NCI-H2227 (cell line): ENCODE results near the gene ZNF664.

Experiments
- DNase-seq: peaks from one replicate; lab custom pipeline; 2025; ENCODE audit not compliant: unreplicated experiment; lab: John Stamatoyannopoulos, UW

Gene ZNF664

DNA sequence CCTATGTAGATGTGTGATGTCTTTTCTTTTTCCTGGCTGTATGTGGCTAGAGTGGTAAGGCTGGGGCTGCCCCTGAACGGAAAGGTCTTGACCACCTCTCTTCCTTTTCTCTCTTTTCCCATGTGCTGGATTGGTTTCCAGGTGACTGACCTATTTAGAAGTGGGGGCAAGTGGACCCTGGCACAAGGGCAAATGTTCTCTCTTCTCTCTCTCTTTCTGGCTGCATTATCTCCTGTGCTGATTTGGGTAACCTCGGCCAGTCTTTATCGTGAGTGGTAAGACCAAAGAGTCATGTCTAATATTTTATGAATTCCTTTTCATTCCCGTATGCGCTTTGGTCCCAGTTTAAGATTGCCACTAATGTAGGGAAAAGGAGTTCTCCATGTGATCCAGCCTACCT is 16.2 kb downstream of the ZNF664 start:
- no peak for DNase-seq

DNA sequence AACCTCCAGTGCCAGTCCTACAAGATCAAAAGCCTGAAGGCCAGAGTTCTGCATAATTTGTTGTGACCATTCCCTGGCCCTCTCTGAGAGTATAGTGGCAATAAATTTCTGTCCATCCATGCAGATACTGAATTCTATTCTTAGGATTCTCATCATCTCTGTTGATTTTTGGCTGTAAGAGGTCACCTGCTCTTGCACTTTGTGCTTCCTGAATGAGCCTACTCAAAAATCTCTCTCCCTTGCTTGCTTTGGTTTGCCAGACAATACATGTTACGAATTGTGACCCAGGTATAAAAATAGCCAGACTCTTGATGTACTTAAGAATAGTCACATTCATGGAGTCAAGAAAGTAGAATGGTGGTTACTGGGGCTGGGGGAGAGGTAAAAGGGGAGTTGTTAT is 16.7 kb downstream of the ZNF664 start:
- DNase-seq: no peak

DNA sequence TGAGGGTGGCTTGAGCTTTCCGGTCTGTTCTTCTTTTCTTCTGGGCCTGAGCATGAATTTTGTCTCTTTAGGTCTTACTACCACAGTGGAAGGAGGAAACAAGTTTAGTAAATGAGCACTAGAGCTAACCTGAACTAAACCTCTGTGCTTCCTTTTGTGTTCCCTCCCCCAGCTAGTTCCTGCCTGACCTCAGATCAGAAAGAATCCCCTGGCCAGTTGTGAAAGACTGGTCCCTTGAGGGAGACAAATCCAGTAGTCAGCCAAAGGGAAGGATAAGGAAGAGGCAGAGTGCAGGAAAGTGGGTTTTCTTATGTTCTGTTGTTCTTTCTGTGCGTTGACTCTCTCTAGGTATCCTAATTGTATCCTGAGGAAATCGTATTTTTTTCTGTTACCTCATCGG is 17.5 kb downstream of the ZNF664 start:
- no peak for DNase-seq

DNA sequence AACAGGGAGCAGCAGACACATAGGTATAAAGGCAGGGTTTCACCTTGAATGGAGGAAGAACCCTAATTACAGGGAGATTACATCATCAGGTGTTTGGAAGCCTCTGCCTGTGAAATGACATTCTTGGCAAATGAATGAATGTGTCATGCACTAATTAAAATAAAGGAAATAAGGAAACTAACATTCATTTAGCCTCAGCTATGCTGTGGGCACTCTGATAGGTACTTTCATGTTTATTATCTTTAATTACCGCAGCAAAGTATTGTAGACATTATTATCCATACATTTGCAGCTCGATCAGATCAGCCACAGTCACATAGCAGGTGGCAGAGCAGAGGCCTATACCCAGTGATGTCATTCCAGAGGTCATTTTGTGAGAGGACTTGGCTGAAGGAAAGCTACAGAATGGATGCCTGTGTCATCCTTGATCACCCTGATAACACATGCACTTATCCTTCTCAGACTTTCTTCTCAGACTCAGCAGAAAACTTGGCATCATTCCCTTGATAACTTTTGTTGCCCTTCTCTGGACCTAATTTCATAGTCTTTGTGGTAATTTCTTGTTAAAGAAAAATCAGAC is 18.4 kb downstream of the ZNF664 start:
- DNase-seq: no peak

DNA sequence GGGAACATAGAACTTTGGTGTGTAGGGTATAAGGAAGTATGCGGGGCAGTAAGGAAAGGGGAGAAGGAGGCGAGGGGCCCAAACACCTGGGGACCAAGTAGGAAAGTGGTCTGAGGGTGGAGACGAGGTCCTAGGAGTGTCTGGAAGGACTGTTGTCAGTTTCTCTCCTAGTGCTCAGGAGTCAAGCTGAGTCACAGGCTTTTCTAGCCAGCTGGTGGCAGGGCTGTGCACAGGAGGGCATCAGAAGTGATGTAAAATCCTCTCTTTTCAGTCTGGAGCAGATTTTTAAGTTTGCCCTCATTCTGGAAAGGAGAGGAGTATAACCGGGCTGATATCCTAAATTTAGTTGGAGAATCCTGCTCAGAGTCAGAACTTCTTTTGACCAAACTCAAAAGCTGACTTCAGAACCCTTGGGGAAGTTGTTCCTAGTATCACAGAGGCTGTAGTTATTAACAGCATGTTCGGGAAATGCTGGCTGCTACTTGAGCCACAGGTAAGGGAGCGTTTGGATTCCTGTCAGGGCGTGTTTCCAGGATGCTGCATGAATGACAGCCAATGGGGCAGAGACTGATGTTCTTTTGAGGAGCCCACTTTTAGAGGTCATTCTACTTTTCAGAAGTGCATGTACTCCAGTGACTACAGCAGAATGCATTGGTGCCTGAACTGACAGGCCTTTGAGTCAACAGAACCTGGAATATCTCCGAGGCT is 19.3 kb downstream of the ZNF664 start:
- no peak for DNase-seq

DNA sequence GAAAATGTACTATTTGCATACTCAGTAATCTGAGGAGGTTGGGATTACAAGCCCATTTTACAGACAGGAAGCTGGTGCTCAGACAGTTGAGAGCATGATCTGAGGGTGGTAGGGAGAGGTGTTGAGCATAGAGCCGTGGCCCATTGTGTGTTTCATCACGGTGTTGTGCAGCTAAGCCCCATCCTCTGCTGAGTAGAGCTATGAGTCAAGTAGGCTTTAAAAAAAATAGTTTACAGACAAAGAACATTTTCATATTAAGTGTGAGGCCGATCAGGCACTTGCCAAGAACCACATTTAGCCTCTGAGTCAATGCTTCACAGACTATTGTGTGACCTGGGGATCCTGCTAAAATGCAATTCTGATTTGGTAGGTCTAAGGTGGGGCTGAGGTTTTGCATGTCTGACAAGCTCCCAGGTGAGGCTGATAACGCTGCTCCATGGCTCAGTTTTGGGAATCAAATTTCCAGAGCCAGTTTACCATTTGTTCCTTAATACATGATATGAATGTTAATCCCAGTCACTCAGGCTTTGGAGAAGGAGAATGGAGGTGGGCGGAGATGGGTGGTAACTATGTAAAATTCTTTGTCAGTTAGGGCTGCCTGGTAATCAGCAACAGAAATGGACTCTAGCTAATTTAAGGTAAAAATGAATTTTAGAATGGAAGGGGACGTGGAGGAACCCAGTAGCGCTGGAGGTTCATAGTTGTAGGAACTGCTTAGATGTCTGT is 22.2 kb downstream of the ZNF664 start:
- no peak for DNase-seq

DNA sequence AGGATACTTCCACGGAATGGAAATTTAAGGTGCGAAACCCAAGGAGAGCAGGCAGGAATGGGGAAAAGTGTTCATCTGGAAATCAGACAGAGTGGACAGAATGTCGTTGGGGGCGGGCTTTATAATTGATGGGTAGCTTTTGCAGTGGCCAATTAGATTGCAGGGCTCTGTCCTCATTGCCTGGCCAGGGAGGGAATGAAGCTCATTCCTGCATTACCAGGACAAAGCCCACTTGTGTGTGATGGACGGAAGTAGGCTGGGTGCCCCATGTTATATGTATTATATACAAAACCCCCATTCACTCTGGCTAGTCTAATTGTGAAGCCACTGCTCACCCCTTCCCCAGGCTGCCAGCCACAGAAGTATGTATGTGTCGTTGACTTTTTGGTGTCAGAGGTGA is 23.6 kb downstream of the ZNF664 start:
- peak; percentile 72 for DNase-seq

DNA sequence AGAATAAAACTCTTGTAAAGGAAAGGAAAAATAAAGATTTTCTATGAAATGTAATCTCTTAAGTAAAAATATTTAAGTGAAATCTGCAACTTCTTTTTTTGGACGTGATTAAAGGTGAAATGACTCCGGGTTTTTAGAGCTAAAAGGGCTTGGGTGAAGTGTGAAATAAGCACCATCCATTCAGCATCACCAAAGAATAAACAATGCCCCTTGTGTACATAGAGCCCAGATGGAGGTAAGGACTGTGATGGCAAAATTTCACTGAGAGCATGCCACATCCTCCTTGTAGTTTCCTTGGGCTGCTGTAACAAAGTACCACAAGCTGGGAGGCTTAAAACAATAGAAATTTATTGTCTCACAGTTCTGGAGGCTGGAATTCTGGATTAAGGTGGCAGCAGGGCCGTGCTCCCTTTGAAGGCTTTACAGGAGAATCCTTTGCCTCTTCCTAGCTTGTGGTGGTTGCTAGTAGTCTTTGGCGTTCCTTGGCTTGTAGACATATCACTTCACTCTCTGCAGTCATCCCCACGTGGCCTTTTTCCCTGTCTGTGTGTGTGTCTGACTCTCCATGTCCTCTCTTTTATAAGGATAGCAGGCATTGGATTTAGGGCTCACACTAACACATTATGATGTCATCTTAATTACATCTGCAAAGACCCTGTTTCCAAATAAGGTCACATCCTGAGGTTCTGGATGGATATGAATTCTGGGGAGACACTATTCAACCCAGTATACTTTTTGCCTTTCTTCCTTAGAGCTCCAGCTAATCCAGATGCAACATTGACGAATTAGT is 24.2 kb downstream of the ZNF664 start:
- DNase-seq: no peak

DNA sequence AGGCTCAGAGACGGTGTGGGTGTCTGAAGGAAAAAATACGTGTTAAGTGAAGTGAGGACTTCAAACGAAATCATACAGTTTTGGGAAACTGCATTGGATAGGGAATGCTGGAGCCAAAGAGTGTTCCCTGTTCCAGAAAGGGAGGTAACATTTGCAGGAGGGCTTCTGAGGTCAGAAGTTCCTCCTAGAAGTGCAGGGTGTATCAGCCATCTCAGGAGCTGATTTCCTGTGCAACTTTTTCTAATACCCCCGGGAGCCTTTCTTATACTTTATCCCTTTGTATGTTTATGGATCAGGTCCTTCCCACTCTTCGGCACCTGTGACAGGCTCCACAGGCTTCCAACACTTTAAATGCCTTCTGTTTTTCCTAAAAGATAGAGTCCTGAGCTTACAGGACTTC is 24.9 kb downstream of the ZNF664 start:
- DNase-seq: no peak

DNA sequence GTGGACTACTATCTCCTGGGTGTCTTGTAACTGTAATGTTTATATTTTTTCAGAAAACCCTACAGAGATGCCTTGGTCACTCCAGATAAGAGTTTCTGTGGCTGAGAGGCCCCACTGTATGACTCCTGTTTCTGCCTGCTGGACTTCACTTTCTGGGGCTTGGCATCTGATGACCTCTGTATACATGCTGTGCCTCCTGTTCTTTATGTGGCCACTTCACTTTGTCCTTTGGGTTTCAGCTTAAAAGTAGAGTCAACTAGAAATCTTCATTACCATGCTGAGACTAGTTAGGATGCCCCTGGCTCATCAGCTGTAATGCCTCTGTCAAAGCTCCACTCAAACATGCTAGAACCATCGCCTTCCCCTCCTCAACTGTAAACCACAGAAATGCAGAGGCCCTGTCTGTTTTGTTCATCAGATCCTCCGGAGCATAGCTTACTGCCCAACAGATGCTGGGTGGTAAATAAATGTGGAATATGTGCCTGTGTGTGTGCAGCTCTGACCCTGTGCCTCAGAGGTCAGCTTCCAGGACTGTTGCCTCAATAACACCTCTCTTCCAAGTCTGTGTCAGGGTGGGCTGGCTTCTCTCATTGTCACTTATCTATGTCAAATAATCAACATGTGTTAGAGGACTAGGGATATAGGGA is 25.5 kb downstream of the ZNF664 start:
- no peak for DNase-seq

DNA sequence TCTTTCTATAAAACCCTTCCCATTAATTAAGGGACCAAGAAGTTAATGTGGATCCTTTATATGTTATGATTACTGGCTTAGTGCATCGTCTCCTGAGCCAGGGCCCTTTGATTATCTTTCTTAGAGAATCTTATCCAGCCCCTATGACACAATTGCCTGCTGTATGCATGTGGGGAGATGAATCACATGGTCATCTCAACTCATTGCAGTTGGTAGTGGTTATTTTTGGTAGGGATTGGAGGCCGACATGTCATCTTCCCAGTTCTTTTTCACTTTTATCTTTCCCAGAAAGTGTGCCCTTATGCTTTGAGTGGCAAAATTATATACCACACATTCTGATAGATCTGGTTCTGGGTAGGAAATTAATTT is 26.0 kb downstream of the ZNF664 start:
- no peak for DNase-seq

DNA sequence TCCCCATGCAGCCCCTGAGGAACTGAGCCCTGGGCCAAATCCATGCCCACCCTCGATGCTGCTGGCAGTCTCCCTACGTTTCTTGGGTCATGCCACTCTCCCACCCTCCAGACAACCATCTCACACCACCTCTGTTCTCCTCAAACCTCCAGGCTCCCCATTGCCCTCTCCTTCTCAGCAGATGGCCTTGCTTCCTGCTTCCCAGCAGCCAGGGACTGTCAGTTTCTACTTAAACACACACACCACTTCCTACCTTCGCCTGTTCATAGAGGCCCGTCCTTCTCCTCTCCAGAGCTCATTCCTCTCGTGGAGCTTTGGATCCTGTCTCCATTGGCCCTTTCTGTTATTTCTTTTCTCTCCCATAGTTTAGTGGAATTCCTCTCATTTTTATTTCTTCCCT is 27.1 kb downstream of the ZNF664 start:
- DNase-seq: no peak

DNA sequence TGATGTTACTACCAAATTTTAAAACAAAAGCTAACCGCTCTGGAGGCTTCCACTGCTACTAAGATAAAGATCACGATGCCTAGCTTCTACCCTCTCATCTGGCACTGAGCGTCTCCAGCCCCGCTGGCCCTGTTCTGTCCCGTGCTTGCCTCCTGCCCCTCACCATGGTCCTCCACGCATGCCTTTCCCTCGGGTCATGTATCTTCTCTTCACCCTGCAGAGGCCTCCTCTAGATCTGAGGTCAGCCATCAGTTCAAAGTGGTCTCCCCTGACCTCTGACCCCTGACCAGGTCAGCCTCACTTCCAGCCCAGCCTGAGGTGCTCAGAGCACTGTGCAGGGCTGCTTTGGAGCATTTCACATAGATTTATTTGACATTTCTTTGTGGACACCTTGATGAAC is 28.3 kb downstream of the ZNF664 start:
- no peak for DNase-seq

DNA sequence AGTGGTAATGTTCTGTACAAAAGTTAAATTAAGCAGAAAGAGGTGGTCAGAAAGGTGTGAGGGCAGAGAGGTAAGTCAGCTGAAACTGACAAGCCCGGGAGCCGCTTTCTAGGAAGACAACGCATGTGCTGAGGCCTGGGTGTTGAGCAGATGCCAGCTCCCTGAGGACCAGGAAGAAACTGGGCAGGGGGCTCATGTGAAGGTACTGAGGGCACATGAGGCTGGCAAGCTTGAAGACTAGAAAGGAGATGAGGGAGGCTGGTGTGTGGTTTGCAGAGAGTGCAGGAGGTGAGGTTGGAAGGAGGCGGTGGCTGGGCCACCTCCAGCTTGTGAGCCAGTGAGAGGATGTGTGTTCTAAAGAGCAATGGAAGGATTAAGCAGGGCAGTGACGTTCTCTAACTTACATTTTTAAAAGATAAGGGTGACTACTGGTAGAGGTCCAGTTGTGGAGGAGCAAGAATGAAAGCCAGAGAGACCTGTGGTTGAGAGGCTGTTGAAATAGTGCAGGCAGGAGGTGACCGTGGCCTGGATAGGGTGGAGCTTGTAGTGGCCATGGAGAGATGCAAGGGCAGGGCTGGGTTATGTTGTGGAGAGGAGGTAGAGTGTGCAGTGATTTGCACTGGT is 29.1 kb downstream of the ZNF664 start:
- no peak for DNase-seq

DNA sequence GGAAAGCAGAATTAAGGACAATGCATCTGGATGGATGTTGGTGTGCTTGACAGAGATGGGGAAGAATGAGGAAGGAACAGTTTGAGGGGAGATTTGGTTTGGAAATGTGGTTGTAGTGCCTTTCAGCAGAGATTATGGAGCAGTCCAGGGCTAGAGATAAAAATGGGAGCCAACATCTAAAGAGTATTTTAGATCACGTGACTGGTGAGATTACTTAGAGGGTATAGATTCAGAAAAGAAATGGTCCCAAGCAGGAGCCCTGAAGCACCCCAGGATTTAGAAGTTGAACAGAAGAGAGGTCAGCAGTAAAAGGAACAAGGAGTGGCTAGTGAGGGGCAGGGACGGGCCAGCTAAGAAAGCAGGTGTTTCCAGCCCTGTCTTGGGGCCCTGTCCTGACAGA is 29.6 kb downstream of the ZNF664 start:
- DNase-seq: no peak

DNA sequence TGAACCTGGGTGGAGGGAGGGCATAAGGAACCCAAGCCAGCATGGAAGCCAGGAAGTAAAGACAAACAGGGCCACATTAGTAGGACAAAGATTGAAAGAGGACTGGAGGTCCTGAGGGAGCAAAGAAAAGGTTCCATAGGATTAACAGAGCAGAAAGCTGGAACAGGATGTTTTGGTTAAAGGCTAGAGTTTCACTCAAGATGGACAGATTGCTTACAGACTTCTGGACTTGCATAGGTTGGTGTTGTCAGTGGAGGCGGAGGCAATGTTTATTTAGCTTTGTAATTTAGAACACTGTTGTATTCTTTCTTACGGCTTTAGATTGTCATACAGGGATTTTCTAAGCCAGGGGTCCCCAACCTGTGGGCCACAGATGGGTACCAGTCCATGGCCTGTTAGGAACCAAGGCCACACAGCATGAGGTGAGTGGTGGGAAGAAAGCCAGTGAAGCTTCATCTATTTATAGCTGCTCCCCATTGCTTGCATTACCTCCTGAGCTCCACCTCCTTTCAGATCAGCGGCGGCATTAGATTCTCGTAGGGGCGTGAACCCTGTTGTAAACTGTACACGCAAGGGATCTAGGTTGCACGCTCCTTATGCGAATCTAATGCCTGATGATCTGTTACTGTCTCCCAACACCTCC is 31.3 kb downstream of the ZNF664 start:
- no peak for DNase-seq

DNA sequence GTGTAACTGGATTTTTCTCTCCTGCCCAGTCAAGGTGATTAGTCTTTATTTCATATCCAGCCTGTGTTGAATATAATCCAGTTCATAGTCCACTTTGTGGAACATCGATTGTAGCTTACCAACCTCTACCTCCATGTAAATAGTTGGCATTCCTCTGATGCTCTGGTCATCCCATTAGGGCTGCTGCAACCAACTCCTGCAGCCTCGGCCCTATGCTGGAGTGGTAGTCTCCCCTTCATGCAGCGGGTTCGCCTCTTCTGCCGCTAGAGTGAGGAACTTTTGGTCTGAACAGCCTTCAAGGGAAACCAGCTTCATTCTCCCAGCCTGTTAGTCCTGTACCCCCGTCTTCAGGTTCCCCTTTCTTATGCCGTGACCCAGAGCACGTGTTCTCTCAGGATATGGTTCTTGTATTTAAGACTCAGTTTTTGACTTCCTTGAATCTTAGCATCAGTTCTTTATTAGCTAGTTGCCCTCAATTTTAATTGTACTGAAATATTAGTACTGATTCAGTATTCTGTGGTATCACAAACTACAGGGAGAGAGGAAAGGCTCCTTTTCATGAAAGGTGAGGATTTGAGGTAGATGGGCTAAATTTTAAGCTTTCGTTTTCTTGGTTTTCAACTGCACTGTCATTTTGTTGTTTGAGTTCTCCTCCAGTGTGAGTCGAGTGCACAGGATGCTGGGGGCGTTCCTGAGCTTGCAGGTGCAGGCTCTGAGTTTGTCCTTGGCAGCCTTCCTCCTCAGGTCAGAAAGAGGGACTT is 33.2 kb downstream of the ZNF664 start:
- DNase-seq: no peak

DNA sequence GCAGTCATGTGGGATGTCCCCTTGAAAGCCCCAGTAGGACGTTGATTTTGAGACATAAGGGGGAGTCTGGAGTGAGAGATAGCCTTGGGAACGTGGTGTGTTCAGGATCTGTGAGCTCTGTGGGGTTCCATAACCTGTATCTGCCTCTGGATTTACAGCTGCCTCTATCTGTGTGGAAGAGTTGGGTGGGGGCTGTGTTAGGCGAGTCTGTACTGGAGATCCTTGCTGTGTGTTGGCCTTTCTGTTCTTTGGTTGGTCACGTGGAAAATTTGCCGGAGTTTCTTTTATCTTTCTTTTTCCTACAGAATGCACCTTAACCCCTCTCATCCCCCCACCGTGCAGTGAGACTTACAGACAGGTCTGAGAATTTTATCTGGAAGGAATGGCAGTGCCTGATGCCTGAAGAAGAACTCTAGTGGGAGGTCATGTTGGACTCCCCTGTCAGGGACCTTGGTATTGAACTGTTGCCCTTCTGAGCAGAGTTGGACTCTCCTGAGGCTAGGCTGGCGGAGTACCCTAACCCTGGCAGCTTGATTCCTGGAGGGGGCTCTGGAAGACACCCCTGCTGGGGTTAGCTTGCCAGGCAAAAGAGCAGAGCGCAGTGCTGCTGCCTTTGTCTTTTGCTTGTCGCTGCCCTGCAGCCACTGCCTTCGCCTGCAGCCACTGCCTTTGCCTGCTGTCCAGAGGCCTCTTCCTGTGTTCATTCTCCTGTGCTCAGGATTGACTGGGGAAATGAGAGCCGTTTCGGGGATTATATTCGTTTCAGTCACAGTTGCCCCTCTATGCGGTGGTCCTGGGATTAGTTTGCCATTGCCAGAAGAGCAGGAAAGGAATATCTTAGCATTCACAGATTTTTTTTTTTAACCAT is 34.1 kb downstream of the ZNF664 start:
- no peak for DNase-seq
